OCI-LY7 (cell line): ENCODE results near the gene IQCC.

Source experiments
- CTCF ChIP-seq: fragments of 200-600 bp; sonication (generic); conservative IDR thresholded peaks from 2 replicates; pipeline ENCODE4 v1.5.1; 2014; ENCODE audit warnings: mild to moderate bottlenecking, antibody characterized with exemption, low read length, moderate library complexity, mixed read lengths
- EZH2phosphoT487 ChIP-seq: fragments of 200-600 bp; sonication (generic); IDR thresholded peaks from 2 replicates; pipeline ENCODE4 v1.6.1; 2018; ENCODE audit warnings: low read depth, borderline replicate concordance, mild to moderate bottlenecking, mixed run types, antibody characterized with exemption, low read length, moderate library complexity, mixed read lengths

DNA sequence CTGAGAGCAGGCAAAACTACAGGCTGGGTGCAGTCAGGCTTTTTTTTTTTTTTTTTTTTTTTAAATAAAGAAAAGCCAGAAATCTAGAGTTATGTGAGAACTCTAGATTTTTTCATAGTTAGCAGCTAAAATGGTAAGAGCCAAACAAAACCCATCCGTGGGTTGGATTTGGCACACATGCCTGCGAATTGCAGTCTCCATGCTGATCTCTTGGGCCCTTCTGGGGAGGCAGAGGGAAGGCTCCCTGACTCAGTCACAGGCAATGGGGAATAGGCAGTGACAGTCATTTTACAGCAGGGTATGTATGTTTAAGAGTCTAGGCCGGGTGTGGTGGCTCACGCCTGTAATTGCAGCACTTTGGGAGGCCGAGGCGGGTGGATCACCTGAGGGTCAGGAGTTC lies 23.4 kb upstream of the IQCC start:
- TF ChIP-seq CTCF = no peak
- no peak for TF ChIP-seq EZH2phosphoT487
